HL-60 (cell line): ENCODE data around the gene KCNN4.

Experiments used
- CTCF ChIP-seq: IDR thresholded peaks from one replicate; pipeline ENCODE4 v1.5.1; 2011; ENCODE audit warnings: low read length, control low read depth, inconsistent platforms; ENCODE audit not compliant: insufficient read depth
- GABPA ChIP-seq: IDR thresholded peaks from 2 replicates; pipeline ENCODE4 v1.6.1; 2012; ENCODE audit warnings: low read depth
- POLR2AphosphoS5 ChIP-seq: IDR thresholded peaks from 2 replicates; pipeline ENCODE4 v1.6.1; 2012; ENCODE audit warnings: low read depth

DNA sequence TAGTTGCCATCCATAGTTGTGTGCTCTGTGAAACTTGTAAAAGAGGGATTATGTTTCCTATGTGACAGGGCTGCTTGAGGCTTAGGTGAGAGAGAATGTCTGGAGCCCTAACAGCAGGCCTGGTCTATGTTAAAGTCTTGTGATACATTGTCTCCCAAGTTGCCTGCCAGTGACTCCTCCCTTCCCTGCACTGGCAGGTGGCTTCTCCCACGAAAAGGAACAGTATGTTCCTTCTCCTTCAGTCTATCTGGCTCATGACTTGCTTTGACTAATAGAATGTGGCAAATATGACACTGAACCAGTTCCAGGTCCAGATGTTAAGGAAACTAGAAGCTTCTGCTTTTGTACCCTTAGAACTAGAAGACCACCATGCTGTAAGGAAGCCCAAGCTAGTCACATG, 5.9 kb upstream of the KCNN4 start:
- TF ChIP-seq CTCF (no peak), POLR2AphosphoS5 (no peak), GABPA (no peak)
